ENCODE data around the gene DNAJB4. TPM values are rescaled to one million over a fixed set of nuclear protein-coding genes. Genes with fewer than 3 reads are reported as not detected.
"Not testable (repeated sequence)": the region's sequence is repeated elsewhere in the genome, so short reads cannot be mapped to it uniquely, and the experiment has no call there.

DNAJB4 gene
- total and polyA plus RNA-seq, 2 donors (not counting 1 experiment from before 2014, with no cell fraction given): 3.6 to 17.0 TPM

DNA sequence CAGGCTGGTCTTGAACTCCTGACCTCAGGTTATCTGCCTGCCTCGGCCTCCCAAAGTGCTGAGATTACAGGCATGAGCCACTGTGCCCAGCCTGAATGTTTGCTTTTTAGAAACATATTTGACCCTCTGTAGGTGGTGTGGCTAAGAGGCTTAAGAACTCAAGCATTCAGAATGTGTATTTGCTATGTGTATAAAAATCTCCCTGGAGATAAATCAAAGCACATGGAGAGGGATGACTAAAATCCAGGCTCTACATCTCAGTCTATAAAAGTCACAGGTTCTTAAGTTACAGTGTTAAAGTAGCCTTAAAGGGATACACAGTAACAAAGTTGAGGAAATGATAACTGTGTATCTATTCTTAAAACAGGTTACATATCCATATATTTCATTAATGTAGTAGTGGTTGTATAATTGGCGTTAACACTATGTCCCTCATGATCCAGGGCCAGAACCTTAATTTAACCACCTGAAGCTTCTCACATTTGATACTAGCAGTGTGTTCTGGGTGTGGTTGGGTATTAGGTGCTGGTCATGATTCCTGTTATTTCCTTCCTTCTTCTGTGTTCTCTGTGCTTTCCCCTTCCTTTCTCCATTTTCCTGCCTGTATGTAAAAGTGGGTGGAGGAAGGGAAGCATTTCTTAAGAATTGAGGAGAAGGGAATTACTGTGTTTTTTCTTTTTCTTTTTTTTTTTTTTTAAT is 57.2 kb downstream of the DNAJB4 start:
- Histone ChIP-seq H4K20me1 (ENCODE audit: control insufficient read depth, insufficient read depth, low read length, poor library complexity, severe bottlenecking) (no peaks in the 10 kb centered on the region), H3K79me2 (ENCODE audit: control insufficient read depth, insufficient read depth, low read length) (no peaks in the 10 kb centered on the region), H3K27me3 (replicated peaks in 1 of 4; ENCODE audit: control extremely low read depth in 1 of 4, control insufficient read depth in 3 of 4, insufficient read depth in 4 of 4, low read length in 3 of 4) (no peaks in the 10 kb centered on the region), H3K9ac (ENCODE audit: low read length) (no peak overlapping the region), H3K9me3 (ENCODE audit: control extremely low read depth in 1 of 3, control insufficient read depth in 2 of 3, insufficient read depth in 1 of 3, low read length in 2 of 3) (no peaks in the 10 kb centered on the region), H3K36me3 (replicated peaks in 1 of 2; ENCODE audit: control extremely low read depth in 1 of 2, control insufficient read depth in 1 of 2, extremely low read depth in 1 of 2, insufficient read depth in 2 of 2, low read length in 1 of 2) (no peaks in the 10 kb centered on the region), H3K4me3 (ENCODE audit: control extremely low read depth in 1 of 5, extremely low read depth in 1 of 5, insufficient read depth in 1 of 5, low read depth in 2 of 5, low read length in 4 of 5) (no peak overlapping the region), H3K4me1 (ENCODE audit: control insufficient read depth in 2 of 2, insufficient read depth in 2 of 2, low read length in 2 of 2) (no peaks in the 10 kb centered on the region), H3K4me2 (replicated peaks; ENCODE audit: low read depth, low read length, poor library complexity, severe bottlenecking) (no peak overlapping the region), H2AFZ (ENCODE audit: insufficient read depth, low read depth, low read length, poor library complexity, severe bottlenecking) (no peak overlapping the region), H3K27ac (ENCODE audit: low read length in 2 of 2) (no peak overlapping the region)
- 100% methylated on average over 1 of the region's 2 CpGs for WGBS (ENCODE audit: insufficient coverage)
- no peak for TF ChIP-seq EZH2 (IDR thresholded peaks at IDR 0.05; ENCODE audit: borderline replicate concordance, insufficient read depth, low read depth, low read length, poor library complexity, severe bottlenecking)
- TF ChIP-seq, protein P1, sequence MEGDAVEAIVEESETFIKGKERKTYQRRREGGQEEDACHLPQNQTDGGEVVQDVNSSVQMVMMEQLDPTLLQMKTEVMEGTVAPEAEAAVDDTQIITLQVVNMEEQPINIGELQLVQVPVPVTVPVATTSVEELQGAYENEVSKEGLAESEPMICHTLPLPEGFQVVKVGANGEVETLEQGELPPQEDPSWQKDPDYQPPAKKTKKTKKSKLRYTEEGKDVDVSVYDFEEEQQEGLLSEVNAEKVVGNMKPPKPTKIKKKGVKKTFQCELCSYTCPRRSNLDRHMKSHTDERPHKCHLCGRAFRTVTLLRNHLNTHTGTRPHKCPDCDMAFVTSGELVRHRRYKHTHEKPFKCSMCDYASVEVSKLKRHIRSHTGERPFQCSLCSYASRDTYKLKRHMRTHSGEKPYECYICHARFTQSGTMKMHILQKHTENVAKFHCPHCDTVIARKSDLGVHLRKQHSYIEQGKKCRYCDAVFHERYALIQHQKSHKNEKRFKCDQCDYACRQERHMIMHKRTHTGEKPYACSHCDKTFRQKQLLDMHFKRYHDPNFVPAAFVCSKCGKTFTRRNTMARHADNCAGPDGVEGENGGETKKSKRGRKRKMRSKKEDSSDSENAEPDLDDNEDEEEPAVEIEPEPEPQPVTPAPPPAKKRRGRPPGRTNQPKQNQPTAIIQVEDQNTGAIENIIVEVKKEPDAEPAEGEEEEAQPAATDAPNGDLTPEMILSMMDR (IDR thresholded peaks at IDR 0.05): no peak
- ChIA-PET POLR2A (no interaction called here), CTCF (no interaction called here)
- intact Hi-C loops (cut with micrococcal nuclease): no loop called here
- DNase-seq (no peak), ATAC-seq (ENCODE audit: low read depth) (no peak)
- no peaks in the 10 kb centered on the region for H3K9me3 Mint-ChIP-seq (ENCODE audit: insufficient read depth)
- H3K27me3 Mint-ChIP-seq: peaks cover 14% of the 10 kb centered on the region
- H3K4me3 Mint-ChIP-seq: no peak overlapping the region
- H3K27ac Mint-ChIP-seq: no peak overlapping the region
- H3K4me1 Mint-ChIP-seq: no peaks in the 10 kb centered on the region

- no CpG with 5 or more reads among the region's 2 CpGs for WGBS (ENCODE audit: insufficient coverage)
- H4K20me1 ChIP-seq (ENCODE audit: control insufficient read depth, insufficient read depth, low read length, poor library complexity, severe bottlenecking); POLR2A ChIA-PET; H3K4me3 Mint-ChIP-seq; H3K4me1 ChIP-seq (ENCODE audit: control insufficient read depth in 2 of 2, insufficient read depth in 2 of 2, low read length in 2 of 2); H3K4me2 ChIP-seq (replicated peaks; ENCODE audit: low read depth, low read length, poor library complexity, severe bottlenecking); ATAC-seq (ENCODE audit: low read depth); H3K4me3 ChIP-seq (ENCODE audit: control extremely low read depth in 1 of 5, extremely low read depth in 1 of 5, insufficient read depth in 1 of 5, low read depth in 2 of 5, low read length in 4 of 5); H3K4me1 Mint-ChIP-seq; H3K27me3 ChIP-seq (replicated peaks in 1 of 4; ENCODE audit: control extremely low read depth in 1 of 4, control insufficient read depth in 3 of 4, insufficient read depth in 4 of 4, low read length in 3 of 4); H3K9me3 Mint-ChIP-seq (ENCODE audit: insufficient read depth); CTCF ChIA-PET; H3K79me2 ChIP-seq (ENCODE audit: control insufficient read depth, insufficient read depth, low read length); H3K9me3 ChIP-seq (ENCODE audit: control extremely low read depth in 1 of 3, control insufficient read depth in 2 of 3, insufficient read depth in 1 of 3, low read length in 2 of 3); intact Hi-C loops (cut with micrococcal nuclease); H2AFZ ChIP-seq (ENCODE audit: insufficient read depth, low read depth, low read length, poor library complexity, severe bottlenecking); H3K36me3 ChIP-seq (replicated peaks in 1 of 2; ENCODE audit: control extremely low read depth in 1 of 2, control insufficient read depth in 1 of 2, extremely low read depth in 1 of 2, insufficient read depth in 2 of 2, low read length in 1 of 2); H3K9ac ChIP-seq (ENCODE audit: low read length); H3K27ac Mint-ChIP-seq; H3K27ac ChIP-seq (ENCODE audit: low read length in 2 of 2); DNase-seq: not testable (repeated sequence)
- peaks cover 11% of the 10 kb centered on the region for H3K27me3 Mint-ChIP-seq
Measured at GRCh38 chr1:78064886-78065285, 60.1 kb downstream of the DNAJB4 start.

Small RNAs within 50 kb of the gene (small RNA-seq; reads per million reads assigned to genes)
- 5.9 reads per million, percentile 73 among the genes with 10 or more reads in this experiment for gene AC103591.3 (ENCODE audit: insufficient read length, low read depth, low replicate concordance)

Other genes starting within 250 kb of the DNAJB4 start
- gene USP33, start 245.1 kb upstream of the DNAJB4 start, total RNA-seq: 83.4 and 95.6 TPM in 2 replicates
- 24.8 and 39.6 TPM in 2 replicates for gene USP33, start 245.1 kb upstream of the DNAJB4 start, polyA plus RNA-seq
- 18.0 and 20.9 TPM in 2 replicates for gene MIGA1, start 225.3 kb upstream of the DNAJB4 start, total RNA-seq
- gene MIGA1, start 225.3 kb upstream of the DNAJB4 start, polyA plus RNA-seq: 5.0 and 6.1 TPM in 2 replicates
- gene NEXN, start 116.3 kb upstream of the DNAJB4 start, total RNA-seq: 0.39 and 0.81 TPM in 2 replicates
- gene NEXN, start 116.3 kb upstream of the DNAJB4 start, polyA plus RNA-seq: 0.07 and 0.09 TPM in 2 replicates
- gene FUBP1, start 25.9 kb upstream of the DNAJB4 start, total RNA-seq: 249 and 254 TPM in 2 replicates
- gene FUBP1, start 25.9 kb upstream of the DNAJB4 start, polyA plus RNA-seq: 95.8 and 150 TPM in 2 replicates
- gene GIPC2, start 41.0 kb downstream of the DNAJB4 start, total RNA-seq: not detected in 2 replicates
- not detected in 2 replicates for gene GIPC2, start 41.0 kb downstream of the DNAJB4 start, polyA plus RNA-seq

Measured in B cell (primary cell).